Upper lobe of left lung (tissue), 4 donors: ENCODE data around the gene ACAA1.

ENCODE experiments used
- CTCF ChIP-seq, 6 experiments: fragments of 450-650 bp in 4 of 6; fragments of 200-600 bp in 2 of 6; sonication (generic) in 2 of 6; IDR thresholded peaks; one replicate each; pipeline ENCODE4 v1.5.1; 2016 to 2019; ENCODE audit warnings: antibody characterized with exemption in 6 of 6
- POLR2A ChIP-seq, 4 donors: fragments of 450-650 bp; IDR thresholded peaks; one replicate each; pipeline ENCODE4 v1.5.1; 2016 to 2017; ENCODE audit warnings: antibody characterized with exemption in 4 of 4, mild to moderate bottlenecking in 2 of 4

- TF ChIP-seq CTCF (IDR thresholded peaks at IDR 0.05): no peak
- TF ChIP-seq POLR2A (IDR thresholded peaks at IDR 0.05): no peak
Measured at GRCh38 chr3:38089163-38089562, 47.8 kb downstream of the ACAA1 start.
